ENCODE data around the gene MMADHC. TPM values are rescaled to one million over a fixed set of nuclear protein-coding genes. Genes with fewer than 3 reads are reported as not detected.

Gene MMADHC
- total RNA-seq, 2 donors from 2014 or later: 63.7 to 121 TPM

DNA sequence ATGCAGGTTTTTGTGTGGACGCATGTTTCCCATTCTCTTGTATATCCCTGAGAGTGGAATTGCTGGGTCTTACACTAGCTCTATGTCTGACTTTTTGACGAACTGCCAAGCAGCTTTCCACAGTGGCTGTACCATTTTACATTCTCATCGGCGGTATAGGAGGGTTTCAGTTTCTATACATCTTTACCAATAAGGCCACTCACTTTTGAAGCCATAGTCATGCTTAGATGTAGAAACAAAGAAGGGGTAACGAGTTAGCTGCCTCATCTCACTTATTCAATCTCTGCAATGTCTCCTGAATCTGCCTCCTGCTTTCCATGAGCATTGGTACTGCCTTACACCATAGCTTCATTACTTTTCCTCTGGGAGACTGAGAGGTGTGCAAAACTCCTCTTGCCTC is 47.4 kb downstream of the MMADHC start:
- DNase-seq (ENCODE audit: low spot score): no peak
- intact Hi-C loops (cut with DNase I): no loop called here
- WGBS: 95% methylated on average over 5 of the region's 5 CpGs

DNA sequence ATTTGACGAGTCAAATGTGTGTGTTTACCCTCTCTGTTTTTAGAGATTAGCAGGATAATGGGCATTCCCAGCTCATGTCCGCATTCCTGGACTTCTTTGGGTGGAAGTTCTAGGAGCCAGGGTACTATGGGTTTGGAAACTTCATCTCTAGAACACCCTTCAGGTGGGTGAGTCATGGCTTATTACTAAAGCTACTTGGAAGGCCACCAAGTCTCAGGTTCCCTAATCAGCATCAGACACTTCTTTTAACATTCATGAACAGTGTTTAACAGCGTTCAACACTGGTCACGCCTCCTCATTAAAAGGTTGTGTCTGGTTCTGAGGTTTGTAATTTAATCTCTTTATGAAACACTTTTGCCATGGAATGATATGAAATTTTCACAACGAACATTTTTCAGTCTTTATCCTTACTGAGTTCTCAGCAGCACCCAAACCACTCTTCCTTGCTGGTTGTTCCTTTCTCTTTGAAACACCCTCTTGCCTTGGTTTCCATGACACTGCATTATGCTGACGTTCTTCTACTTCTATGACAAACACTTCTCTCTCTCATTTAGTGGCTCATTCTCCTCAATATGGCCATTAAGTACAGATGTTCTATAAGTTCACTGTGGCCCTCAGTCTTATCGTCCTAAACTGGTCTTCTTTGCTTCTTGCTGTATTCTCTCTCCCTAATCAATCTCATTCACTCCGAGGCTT is 49.3 kb downstream of the MMADHC start:
- H3K27me3 ChIP-seq (replicated peaks; ENCODE audit: insufficient read depth): no peaks in the 10 kb centered on the region
- no peaks in the 10 kb centered on the region for H3K4me1 ChIP-seq (replicated peaks)
- no peaks in the 10 kb centered on the region for H3K9me3 ChIP-seq
- H3K4me3 ChIP-seq: no peak overlapping the region
- TF ChIP-seq POLR2A (IDR thresholded peaks at IDR 0.05): no peak
- TF ChIP-seq, protein P1, sequence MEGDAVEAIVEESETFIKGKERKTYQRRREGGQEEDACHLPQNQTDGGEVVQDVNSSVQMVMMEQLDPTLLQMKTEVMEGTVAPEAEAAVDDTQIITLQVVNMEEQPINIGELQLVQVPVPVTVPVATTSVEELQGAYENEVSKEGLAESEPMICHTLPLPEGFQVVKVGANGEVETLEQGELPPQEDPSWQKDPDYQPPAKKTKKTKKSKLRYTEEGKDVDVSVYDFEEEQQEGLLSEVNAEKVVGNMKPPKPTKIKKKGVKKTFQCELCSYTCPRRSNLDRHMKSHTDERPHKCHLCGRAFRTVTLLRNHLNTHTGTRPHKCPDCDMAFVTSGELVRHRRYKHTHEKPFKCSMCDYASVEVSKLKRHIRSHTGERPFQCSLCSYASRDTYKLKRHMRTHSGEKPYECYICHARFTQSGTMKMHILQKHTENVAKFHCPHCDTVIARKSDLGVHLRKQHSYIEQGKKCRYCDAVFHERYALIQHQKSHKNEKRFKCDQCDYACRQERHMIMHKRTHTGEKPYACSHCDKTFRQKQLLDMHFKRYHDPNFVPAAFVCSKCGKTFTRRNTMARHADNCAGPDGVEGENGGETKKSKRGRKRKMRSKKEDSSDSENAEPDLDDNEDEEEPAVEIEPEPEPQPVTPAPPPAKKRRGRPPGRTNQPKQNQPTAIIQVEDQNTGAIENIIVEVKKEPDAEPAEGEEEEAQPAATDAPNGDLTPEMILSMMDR (IDR thresholded peaks at IDR 0.05): no peak
- TF ChIP-seq POLR2AphosphoS5 (IDR thresholded peaks at IDR 0.05): no peak
- no peak overlapping the region for H3K27ac ChIP-seq
- H3K36me3 ChIP-seq: no peaks in the 10 kb centered on the region
- no peak for DNase-seq (ENCODE audit: low spot score)
- intact Hi-C loops (cut with DNase I): no loop called here
- WGBS: 68% methylated on average over 8 of the region's 8 CpGs

More for the DNA sequence above, 47.4 kb downstream of the MMADHC start:
- Histone ChIP-seq H3K9me3 (no peaks in the 10 kb centered on the region), H3K27ac (no peak overlapping the region), H3K4me3 (no peak overlapping the region), H3K4me1 (replicated peaks) (no peaks in the 10 kb centered on the region), H3K36me3 (no peaks in the 10 kb centered on the region), H3K27me3 (replicated peaks; ENCODE audit: insufficient read depth) (no peaks in the 10 kb centered on the region)
- TF ChIP-seq POLR2AphosphoS5 (IDR thresholded peaks at IDR 0.05): no peak
- TF ChIP-seq, protein P1 (IDR thresholded peaks at IDR 0.05): no peak
- no peak for TF ChIP-seq POLR2A (IDR thresholded peaks at IDR 0.05)

DNA sequence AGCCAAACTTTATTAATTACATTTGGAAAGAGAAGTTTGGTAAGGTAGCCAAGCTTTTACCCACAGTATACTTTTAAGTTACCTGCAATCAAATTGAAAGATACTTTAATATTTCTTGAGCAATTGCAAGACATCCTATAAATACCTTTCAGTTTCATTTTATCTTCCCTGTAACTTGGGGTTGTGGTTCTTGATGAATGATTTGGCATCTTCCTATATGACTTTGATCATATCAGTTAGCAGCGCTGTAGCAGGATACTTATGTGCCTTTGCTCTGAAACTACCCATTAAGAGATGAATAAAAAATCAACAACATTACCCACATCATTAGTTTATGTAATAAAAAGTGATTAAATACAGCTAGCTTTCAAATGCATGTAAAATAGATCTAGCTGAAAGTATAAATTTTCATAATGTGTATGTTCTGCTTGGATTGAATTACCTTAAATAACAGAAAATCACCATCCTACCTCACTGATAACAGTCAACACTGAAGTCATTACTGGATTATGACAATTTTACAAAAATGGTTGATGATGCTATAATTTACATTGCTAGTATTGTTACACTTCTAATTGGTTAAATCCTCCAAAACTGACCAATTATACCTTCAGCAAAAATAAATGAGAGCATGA is 50.4 kb downstream of the MMADHC start:
- H3K27me3 ChIP-seq (replicated peaks; ENCODE audit: insufficient read depth): no peaks in the 10 kb centered on the region
- H3K27ac ChIP-seq: no peak overlapping the region
- H3K4me1 ChIP-seq (replicated peaks): no peaks in the 10 kb centered on the region
- H3K9me3 ChIP-seq: no peaks in the 10 kb centered on the region
- intact Hi-C loops (cut with DNase I): no loop called here
- no peak overlapping the region for H3K4me3 ChIP-seq
- no peak for DNase-seq (ENCODE audit: low spot score)
- TF ChIP-seq POLR2A (IDR thresholded peaks at IDR 0.05) (no peak), POLR2AphosphoS5 (IDR thresholded peaks at IDR 0.05) (no peak)
- TF ChIP-seq, protein P1 (IDR thresholded peaks at IDR 0.05): no peak
- no peaks in the 10 kb centered on the region for H3K36me3 ChIP-seq
- WGBS: 2% methylated on average over 1 of the region's 1 CpG

DNA sequence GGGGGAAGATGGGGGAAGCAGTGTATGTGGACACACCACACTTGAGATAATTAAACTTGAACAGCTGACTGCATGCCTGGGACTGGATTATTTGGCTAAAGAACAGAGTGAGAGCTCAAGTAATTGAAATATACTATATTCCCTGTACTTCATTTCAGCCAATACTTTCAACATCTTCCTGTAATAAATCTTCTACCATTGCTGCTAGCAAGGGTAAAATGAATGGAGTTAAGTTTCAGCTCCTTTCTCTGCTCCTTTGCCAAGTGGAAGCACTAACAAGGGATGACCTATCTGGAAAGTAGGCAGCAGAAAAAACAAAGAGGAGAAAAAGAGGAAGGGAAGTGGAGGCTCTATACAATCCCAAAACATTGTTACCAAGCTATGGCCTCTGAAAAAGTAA is 50.9 kb downstream of the MMADHC start:
- no peaks in the 10 kb centered on the region for H3K36me3 ChIP-seq
- TF ChIP-seq POLR2AphosphoS5 (IDR thresholded peaks at IDR 0.05) (no peak), POLR2A (IDR thresholded peaks at IDR 0.05) (no peak)
- TF ChIP-seq, protein P1 (IDR thresholded peaks at IDR 0.05): no peak
- H3K4me1 ChIP-seq (replicated peaks): no peaks in the 10 kb centered on the region
- H3K27ac ChIP-seq: no peak overlapping the region
- DNase-seq (ENCODE audit: low spot score): no peak
- H3K27me3 ChIP-seq (replicated peaks; ENCODE audit: insufficient read depth): no peaks in the 10 kb centered on the region
- no peak overlapping the region for H3K4me3 ChIP-seq
- H3K9me3 ChIP-seq: no peaks in the 10 kb centered on the region
- intact Hi-C loops (cut with DNase I): no loop called here

GRCh38 chr2:149534674-149535073 is 52.9 kb downstream of the MMADHC start:
- Histone ChIP-seq H3K4me3 (no peak overlapping the region), H3K36me3 (no peaks in the 10 kb centered on the region), H3K27ac (no peak overlapping the region), H3K4me1 (replicated peaks) (no peaks in the 10 kb centered on the region), H3K27me3 (replicated peaks; ENCODE audit: insufficient read depth) (no peaks in the 10 kb centered on the region), H3K9me3 (no peaks in the 10 kb centered on the region)
- intact Hi-C loops (cut with DNase I): no loop called here
- WGBS: 81% methylated on average over 7 of the region's 7 CpGs
- no peak for DNase-seq (ENCODE audit: low spot score)
- TF ChIP-seq POLR2AphosphoS5 (IDR thresholded peaks at IDR 0.05): no peak
- TF ChIP-seq, protein P1 (IDR thresholded peaks at IDR 0.05): no peak
- no peak for TF ChIP-seq POLR2A (IDR thresholded peaks at IDR 0.05)

Measured in prostate gland (tissue), 2 donors.